Gastroesophageal sphincter (tissue), 3 donors: ENCODE measurements around the gene SMURF1.

Experiments
- CTCF ChIP-seq, 4 experiments: fragments of 200-600 bp in 2 of 4; fragments of 450-650 bp in 2 of 4; sonication (generic) in 1 of 4; IDR thresholded peaks; one replicate each; pipeline ENCODE4 v1.5.1; 2017 to 2019; ENCODE audit warnings: antibody characterized with exemption in 4 of 4, mild to moderate bottlenecking in 2 of 4, moderate library complexity in 2 of 4
- EP300 ChIP-seq: sonication (generic); formaldehyde crosslinking; IDR thresholded peaks from one replicate; pipeline ENCODE4 v1.6.1; 2017; ENCODE audit warnings: antibody characterized with exemption, mild to moderate bottlenecking
- POLR2A ChIP-seq, 2 donors: fragments of 450-650 bp; IDR thresholded peaks; one replicate each; pipeline ENCODE4 v1.6.1; 2017; ENCODE audit warnings: antibody characterized with exemption in 2 of 2, mild to moderate bottlenecking in 2 of 2, moderate library complexity in 1 of 2
- POLR2AphosphoS5 ChIP-seq: sonication (generic); formaldehyde crosslinking; IDR thresholded peaks from one replicate; pipeline ENCODE4 v1.6.1; 2017; ENCODE audit warnings: antibody characterized with exemption

DNA sequence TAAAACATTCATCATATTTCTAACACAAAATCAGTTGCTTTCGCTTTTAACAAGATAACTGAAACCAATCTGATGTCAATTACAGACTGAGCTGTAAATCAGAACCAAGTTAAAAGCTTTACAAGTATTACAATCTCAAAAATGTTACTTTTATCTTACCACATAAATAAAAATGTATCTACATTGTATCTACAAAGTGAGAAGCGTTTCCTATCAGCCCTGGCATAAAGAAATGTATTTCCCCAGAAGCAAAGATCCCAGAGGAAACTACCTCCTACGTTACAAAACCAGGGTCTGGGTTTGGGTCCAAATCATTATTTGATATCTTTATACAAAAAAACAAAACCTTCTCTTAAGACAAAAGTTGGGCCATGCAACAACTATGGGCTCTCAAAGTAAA lies 2.6 kb downstream of the SMURF1 start:
- TF ChIP-seq CTCF (IDR thresholded peaks at IDR 0.05): no peak
- no peak for TF ChIP-seq POLR2AphosphoS5
- TF ChIP-seq POLR2A (IDR thresholded peaks at IDR 0.05): no peak
- TF ChIP-seq EP300: no peak
